GM12872 (cell line): Measurements from ENCODE around the gene EPB41L2.

Experiments
- TF ChIP-seq, protein P1 (sequence below): IDR thresholded peaks from 3 replicates; pipeline ENCODE4 v1.5.1; 2011; ENCODE audit warnings: low read depth, mild to moderate bottlenecking, low read length, moderate library complexity; ENCODE audit not compliant: insufficient read depth

Gene EPB41L2

DNA sequence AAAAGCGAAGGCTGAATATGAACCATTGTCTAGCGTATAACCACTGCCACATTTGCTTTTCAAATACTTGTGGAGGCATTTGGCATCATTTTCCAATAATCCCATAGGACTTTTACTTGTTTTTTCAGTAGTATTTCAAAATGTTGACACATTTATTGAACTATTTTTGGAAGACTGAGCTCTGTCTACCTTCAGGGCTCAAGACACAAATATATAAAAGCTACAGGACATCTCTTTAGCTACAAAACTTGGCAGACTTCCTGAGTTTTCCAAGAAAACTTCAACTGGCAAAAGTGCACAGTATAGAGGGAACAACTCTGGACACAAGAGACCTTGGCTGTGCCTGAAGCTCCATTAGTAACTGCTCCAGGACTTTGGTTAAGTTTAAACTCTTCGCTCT, 13.4 kb downstream of the EPB41L2 start:
- TF ChIP-seq, protein P1, sequence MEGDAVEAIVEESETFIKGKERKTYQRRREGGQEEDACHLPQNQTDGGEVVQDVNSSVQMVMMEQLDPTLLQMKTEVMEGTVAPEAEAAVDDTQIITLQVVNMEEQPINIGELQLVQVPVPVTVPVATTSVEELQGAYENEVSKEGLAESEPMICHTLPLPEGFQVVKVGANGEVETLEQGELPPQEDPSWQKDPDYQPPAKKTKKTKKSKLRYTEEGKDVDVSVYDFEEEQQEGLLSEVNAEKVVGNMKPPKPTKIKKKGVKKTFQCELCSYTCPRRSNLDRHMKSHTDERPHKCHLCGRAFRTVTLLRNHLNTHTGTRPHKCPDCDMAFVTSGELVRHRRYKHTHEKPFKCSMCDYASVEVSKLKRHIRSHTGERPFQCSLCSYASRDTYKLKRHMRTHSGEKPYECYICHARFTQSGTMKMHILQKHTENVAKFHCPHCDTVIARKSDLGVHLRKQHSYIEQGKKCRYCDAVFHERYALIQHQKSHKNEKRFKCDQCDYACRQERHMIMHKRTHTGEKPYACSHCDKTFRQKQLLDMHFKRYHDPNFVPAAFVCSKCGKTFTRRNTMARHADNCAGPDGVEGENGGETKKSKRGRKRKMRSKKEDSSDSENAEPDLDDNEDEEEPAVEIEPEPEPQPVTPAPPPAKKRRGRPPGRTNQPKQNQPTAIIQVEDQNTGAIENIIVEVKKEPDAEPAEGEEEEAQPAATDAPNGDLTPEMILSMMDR, result no peak

DNA sequence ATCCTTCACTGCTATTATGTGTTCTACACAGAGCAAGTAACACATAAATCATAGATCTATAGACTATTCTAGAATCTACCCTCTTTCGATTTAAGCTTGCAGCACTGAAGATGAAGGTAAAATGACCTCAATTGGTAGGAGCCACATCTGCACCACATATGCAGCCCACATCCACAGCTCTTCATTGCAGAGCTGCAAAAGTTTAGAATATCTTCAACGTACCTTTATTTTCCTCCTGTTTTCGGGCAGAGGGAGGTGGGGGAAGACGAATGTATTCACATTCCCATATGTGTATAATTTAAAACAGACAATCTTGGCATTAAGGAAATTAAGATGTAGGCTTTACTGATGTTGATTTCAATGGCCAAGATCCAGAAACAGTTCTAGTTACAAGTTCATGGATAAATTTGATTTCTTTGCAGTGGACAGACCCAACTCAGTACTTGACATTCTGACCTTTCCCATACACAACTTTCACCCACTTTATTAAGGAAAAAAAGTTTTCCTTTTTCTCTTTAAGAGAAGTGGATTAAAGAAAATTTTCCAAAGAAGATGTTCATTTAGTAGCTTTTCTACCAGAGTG, 14.0 kb downstream of the EPB41L2 start:
- TF ChIP-seq, protein P1, result no peak

DNA sequence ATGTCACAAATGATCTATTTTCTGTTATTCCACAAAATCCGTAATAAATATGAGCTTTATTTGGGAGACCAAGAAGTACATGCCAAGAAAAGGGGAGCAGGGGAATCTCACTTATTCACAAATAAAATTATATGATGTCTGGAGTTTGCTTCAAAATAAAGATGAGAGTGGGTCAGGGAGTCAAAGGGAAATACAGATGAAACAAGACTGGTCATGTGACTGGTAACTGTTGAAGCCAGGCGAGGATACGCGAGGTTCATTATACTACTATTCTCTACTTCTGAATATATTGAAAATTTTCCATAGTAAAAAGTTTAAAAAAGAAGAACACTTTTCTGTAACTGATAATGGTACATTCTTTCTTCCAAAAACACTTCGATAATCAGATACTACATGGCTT, 14.6 kb downstream of the EPB41L2 start:
- TF ChIP-seq, protein P1, result no peak

DNA sequence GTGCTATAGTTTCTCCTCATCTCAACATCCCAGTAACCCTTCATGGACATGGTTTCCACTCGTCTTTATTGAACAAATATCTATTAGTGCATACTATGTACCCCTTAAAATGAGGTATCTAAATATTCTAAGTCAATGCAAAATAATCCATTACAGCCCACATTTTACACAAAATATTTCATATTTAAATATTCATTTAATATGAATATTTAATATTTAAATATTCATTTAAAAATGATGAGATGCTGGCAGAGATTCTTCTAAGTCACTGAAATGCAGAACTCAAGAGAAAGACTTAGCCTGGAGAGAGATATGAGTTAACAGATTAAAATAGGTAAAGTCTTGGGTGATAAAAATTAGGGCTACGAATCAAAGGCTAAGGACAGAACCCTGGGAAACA, 17.9 kb downstream of the EPB41L2 start:
- TF ChIP-seq, protein P1, result no peak

DNA sequence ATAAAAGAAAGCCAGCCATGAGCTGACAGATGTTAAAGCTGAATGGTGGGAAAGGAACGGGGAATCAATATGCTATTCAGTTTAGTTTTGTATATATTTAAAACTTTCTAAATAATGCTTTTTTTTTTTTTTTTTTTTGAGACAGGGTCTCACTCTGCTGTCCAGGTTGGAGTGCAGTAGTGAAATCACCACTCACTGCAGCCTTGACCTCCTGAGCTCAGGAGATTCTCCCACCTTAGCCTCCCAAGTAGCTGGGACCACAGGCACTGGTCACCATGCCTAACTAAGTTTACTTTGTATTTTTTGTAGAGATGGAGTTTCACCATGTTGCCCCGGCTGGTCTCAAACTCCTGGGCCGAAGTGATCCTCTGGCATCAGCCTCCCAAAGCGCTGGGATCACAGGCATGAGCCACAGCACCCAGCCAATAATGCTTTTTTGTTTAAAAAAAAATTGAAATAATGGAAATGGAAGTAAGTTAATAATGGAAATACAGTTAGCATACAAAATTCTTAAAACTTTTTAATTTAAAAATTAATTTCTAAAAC, 19.1 kb downstream of the EPB41L2 start:
- TF ChIP-seq, protein P1, result no peak

DNA sequence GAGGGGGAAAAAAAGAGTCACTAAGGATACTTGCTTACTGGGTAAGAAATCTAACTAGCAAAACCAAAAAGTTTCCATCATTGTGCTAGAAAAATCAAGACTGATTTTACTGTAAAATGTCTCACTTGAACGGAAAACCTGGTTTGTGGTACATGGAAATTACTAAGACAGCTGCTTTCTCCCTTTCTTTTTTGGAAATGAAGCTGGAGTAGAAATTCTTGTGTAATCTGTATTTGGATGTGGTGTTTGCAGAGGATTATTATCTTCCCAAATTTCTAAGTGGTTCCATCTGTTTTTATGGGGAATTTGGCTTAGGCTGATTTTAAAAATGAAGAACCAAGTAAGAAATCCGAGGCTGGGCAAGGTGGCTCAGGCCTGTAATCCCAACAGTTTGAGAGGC, 20.4 kb downstream of the EPB41L2 start:
- TF ChIP-seq, protein P1, result no peak

DNA sequence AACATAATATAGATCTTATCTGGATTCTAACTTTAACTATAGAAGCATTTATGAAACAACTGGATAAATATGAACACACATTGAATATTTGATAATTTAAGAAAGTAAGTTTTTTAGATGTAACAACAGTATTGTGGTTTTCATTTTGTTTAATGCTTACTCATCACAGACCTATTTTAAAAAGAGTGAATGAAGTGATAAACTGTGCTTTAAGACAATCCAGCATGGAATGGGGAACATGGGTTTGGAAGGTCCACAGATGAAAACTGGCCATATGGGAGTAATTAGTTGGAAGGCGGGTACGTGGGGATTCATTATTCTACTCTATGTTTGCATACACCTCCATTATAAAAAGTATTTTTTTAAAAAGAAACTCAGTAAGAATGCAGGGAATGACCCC, 21.2 kb downstream of the EPB41L2 start:
- TF ChIP-seq, protein P1, result no peak
